Retina (tissue), 1 donor: Measurements from ENCODE around the gene FRK.
"Not testable (repeated sequence)": the region's sequence is repeated elsewhere in the genome, so short reads cannot be mapped to it uniquely, and the experiment has no call there.

Experiments
- DNase-seq: peaks from one replicate; pipeline ENCODE4 v3.0.0-alpha.2; 2016

The FRK gene

DNA sequence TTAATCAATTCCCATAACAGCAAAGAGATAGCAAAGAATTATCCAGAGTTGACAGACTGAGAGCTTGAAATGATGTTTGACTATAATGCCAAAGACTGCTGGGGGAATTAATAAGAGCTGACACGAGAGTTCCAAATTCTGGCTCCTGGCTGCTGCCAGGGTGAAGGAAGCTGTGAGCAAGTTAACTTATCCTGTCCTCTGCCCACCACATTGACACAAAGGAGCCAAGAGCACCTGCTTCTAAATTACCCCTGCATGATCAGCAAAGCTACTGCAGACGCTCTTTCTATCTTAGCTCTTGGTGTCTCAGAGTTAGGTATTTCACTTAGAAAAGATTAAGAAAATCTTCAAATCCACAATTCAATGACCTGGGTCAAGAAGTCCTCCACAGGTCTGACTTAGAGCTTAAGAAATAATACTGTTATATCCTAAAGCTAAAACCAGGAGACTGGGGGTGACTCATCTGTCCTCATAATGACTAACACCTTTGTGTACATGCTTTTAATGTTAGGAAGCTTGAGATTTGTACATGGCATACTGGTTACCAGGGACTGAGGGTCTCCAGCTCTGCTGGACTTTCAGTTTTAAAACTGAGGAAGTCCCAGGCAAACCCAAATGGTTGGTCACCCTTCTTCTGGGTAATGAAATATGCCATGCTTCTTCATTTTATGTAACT is 13.2 kb upstream of the FRK start:
- DNase-seq = no peak

DNA sequence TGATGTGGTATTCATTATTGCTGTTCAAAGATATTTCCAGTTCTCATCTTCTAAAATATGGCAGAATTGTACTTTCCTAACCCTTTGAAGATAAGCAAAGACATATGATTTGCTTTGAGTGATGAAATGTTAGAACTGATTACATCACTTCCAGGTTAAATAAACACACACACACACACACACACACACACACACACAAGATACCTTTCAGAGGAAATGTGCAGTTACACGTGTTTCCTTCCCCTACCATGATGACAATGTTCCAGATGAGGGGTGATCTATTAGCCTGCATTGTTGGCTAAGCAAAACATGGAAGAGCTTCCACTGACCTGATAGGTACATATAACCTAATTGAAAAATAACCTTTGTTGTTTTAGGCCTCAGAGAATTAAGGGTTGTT is 11.7 kb upstream of the FRK start:
- no peak for DNase-seq

DNA sequence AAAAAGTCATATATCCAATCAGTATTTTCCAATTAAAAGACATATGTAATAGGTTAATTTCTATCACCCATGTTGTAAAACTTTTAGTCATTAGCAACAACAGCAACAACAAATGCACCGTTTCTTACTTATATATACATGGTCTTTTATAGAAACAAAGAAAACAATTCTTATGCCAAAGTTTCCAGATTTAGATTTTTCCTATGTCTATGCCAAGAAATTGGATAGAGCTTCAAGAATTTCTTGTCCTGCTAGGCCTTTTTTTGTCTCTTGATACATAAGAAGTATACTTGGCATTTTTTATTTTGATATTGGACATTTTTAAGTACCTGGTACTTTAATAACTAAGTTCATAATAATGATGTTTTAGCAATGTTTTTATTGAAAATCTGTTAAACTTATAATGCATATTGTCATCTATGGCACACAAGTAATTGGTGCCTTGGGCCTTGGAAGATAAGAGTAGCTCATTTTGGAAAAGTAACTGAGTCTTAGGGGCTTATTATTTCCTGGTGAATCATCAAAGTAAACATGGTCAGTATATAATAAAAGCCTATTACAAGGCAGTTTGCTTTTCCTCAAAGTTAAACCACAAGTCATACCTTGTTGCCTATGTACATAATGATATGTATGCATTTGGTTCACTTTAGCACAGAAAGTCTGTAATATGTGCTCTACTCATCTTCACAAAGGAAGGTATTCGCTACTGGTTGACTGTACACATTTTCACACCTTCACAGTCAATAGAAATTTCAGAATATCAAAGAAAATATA is 10.1 kb upstream of the FRK start:
- DNase-seq = no peak

DNA sequence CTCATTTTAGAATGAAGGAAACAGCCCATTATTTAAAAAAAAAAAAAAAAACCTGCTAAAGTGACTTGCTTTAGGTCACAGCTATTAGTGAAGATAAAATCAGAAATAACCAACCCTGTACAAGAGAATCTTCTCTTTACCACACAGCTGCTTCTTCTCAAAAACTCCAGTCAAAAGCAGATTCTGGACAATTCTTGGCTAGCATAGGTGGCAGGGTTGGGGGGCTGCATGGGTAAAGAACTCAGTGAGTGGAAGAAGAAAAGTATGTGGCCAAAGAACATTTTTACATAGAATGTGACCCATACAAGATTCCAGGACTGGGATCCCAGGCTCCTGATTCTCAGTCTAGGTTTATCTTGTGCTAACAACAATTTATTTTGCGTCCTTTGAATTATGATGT is 9.4 kb upstream of the FRK start:
- no peak for DNase-seq

DNA sequence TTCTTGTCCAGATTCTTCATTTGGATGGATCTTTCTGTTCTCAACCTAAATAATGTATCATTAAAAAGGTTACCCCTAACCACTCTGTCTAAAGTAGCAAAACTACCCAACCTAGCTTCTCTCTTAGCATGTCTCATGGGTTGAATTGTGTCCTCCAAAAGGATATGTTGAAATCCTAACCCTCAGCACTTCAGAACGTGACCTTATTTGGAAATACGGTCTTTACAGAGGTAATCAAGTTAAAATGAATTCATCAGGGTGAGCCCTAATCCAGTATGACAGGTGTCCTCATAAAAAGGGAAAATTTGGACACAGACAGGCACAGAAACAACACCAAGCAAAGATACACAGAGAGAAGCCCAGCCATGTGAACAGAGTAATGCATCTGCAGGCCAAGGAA is 6.1 kb upstream of the FRK start:
- DNase-seq = peak; percentile 6

DNA sequence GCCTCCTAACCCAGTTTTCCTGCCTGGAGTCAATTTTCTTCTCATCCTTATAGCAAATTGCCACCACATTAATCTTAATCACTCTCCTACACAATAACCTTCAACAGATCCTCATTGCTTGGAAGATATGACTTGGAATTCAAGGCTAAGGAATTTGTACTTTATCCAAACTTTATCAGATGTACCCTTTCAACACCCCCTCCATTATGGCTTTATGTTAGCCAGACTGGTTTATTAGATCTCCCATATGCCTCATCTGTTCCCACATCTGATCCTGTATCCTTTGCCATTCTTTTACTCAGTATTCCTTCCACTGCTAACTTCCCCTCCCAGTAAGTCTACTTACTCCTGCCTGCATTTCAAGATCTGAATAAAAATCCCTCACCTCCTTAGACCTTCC is 4.0 kb upstream of the FRK start:
- DNase-seq = no peak

DNA sequence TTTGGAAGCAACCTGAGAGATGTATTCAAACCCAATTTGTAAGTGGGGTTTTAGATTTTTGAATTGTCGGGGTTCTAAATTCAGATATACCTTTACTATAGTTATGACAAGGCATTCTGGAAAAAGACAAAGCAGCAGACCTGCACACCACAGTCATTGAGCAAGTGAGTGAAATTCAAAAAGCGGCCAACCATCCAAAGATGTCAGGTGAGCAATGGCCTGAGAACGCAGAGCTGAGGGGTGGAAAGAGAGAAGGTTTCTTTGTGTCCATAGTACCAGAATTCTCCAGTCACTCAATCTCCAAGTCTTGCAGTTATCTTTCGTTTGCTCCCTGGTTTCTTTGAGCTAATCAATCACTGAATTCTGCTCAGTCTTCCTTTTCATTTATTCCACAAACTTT is 1.8 kb upstream of the FRK start:
- DNase-seq = no peak

DNA sequence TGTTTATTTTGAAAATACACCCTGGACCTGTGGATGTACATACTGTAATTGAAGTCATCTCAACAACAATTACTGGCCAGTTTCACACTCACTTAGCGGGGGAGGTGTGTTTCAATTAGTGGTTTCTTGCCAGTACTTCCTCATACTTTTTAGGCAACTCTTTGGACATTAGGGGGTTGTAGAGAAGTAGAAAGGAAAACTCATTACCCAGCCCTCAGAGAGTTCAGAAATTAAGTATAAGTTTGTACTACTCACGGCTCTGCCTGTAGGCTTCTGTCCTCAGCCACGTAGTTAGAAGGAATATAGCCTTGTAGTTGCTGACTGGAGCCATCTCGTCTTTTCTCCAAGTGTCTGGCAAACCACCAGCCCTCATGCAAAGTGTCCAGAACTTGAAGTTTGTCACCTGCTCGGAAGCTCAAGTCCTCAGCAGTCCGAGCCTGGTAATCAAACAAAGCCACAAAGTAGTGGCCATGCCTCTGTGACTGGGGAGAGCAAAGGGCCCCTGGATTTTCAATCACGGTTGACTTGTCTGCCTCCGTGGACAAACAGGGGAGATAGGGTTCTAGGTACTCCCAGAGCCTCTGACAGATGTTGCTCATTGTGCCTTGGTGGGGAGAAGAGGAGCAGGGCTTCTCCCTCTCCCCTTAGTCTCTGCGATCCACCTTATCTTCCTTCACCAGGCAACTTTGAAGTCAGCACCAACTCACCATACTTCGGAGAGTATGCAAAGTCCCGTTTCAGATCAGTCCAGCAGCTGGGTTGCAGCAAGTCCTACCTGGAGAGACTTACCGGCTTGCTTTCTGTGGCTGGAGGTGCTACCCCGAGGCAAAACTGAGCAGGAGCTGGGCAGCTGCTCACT is 749 bp downstream of the FRK start:
- no peak for DNase-seq

DNA sequence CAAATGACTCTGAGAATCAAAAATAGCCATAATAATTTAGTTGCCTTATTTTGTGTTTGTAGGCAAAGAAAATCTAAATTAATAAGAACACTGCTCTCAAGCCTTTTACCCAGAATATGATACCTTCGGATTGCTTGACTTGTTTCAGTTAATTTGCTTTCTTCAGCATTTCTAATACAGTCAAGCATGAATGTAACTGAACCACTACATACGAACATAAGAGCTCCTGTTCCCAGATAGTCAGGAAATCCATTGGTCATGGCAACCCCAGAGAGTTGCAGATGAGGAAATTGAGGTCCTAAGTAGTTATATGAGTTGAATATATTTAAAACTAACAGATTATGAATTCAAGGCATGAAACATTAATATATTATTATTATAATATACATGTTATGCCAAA is 2.9 kb downstream of the FRK start:
- DNase-seq = no peak

DNA sequence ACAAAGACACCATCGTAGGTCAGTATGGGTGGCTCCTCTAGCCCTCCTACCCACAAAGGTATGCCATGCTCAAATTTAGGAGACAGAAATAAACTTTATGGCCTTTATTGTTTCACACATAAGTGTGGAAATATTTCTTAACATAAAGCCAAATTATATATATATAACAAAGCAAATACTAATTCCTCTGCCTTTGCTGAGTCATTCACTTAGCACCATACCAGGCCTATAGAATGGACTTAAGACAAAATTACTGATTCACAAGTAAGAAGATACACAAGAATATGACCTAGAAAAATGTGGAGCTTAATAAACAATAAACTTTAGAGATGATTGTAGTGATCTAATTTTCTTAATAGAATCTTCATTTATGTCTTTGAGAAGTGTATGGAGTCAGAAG is 5.2 kb downstream of the FRK start:
- DNase-seq = no peak

DNA sequence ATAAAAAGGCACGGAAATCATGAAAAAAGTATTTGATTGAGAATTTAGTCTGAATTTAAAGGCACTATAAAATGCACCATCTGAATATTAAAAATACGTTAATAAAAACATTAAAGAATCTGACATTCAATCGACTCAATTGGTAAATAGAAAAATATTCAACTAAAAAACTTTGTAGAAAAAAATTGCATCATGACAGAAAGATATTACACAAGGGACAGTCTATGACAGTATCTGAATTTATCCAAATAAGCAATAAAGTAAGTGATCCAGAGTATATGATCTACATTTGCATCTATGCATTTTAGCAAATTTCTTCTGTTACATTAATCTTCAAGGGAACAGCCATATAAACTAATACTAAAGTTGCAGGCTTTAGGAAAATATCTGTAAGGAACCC is 9.4 kb downstream of the FRK start:
- no peak for DNase-seq

DNA sequence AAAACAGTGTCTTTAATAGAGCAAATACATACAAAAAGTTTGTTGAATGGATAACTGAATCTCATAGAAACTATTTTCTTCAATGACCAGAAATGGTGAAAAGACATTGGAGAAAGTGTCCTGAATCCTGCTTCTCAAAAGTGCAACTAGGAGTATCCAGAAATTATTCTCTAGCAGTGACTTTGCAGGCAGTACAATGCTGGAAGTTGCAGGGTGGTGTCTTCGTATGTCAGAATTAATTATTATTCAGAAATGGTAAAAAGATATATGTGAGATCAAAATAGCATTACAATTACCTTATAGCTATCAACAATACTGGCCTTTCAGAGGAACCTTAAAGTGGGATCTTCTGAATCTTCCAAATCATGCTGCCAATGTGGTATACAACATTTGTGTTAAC is 10.0 kb downstream of the FRK start:
- no peak for DNase-seq

DNA sequence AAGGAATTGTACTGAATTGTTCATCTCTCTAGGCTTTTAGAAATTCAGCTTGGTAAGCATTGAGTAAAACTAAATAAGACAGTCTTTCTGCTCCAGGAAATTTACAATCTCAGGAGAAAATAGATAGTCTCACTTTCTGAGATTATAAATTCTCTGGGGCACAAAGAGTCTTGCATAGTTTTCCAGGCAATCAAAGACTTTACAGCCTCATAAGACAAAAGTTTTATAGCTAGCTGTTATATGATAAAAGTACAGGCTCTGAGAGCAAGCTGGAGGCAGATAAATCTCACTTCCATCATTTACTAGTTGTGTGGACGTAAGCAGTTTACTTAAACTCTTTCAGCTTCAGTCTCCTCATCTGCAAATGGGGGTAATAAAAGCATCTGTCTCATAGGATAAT is 11.4 kb downstream of the FRK start:
- no peak for DNase-seq

DNA sequence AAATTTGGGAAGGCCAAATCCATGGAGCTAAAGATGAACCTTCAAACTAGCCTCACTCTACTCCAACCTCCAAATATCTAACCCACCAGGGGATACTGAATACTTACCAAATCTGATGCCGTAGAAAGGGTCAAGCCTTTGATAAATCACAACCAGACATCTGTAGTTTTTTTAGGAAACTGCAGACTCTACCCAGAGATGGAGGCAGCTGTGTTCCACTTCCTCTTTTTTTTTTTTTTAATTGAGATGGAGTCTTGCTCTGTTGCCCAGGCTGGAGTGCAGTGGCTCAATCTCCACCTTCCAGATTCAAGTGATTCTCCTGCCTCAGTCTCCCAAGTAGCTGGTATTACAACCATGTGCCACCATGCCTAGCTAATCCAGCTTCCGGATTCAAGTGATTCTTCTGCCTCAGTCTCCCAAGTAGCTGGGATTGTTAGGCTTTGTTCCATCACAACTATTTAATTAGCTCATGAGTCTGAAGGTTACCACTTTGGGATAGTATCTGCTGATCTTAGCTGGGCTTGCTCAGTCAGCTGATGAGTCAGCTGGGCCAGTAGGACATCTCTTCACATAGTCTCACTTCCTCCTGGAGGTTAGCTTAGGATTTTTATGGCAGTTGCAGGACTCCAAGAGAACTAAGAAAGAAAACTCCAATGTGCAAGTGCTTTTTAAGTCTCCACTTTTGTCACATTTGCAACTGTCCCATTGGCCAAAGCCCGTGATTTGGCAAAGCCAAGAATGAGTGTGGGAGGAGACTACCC is 13.3 kb downstream of the FRK start:
- DNase-seq = no peak

DNA sequence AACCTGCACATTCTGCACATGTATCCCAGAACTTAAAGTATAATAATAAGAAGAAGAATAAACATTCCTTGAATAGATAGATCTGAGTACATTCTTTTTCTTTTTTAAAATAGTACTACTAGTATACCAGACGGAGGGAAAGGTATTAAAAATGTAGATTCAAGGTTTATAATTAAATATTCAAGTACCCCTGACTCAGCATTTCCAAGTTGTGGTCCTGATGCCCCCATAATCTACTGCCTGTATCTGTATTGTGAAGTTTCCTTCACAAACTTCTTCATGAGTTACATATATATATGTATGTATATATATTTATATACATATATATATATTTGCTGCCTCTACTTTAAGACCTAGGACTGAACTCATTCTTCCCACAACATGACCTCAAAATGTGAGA is 14.0 kb downstream of the FRK start:
- DNase-seq = no peak

DNA sequence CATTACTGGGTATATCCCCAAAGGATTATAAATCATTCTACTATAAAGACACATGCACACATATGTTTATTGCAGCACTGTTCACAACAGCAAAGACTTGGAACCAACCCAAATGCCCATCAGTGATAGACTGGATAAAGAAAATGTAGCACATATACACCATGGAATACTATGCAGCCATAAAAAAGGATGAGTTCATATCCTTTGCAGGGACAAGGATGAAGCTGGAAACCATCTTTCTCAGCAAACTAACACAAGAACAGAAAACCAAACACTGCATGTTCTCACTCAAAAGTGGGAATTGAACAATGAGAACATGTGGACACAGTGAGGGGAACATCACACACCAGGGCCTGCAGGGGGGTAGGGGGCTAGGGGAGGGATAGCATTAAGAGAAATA is 14.4 kb downstream of the FRK start:
- not testable (repeated sequence) for DNase-seq

DNA sequence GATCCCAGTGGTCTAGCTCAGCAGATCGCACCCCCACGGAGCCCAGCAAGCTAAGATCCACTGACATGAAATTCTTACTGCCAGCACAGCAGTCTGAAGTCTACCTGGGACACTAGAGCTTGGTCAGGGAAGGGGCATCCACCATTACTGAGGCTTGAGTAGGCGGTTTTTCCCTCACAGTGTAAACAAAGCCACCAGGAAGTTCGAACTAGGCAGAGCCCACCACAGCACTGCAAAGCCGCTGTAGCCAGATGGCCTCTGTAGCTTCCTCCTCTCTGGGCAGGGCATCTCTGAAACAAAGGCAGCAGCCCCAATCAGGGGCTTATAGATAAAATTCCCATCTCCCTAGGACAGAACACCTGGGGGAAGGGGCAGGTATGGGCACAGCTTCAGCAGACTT is 18.8 kb downstream of the FRK start:
- no peak for DNase-seq

DNA sequence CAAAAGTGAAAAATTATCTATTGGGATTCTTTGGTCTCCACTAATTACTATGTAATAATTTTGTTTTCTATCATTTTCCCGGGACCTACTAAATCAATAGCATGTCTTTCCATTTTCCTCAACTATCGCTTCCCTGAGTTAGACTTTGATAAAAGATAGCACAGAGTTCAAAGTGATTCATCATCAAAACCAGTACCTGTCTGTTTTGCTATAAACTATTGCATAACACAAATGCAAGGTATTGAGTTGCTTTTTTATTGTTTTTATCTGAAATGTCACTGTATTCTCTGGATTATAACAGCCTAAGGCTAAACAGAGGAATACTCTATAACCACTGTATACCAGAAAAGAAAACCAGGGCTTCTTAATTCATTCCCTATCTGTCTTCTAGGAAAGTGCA is 19.7 kb downstream of the FRK start:
- no peak for DNase-seq

DNA sequence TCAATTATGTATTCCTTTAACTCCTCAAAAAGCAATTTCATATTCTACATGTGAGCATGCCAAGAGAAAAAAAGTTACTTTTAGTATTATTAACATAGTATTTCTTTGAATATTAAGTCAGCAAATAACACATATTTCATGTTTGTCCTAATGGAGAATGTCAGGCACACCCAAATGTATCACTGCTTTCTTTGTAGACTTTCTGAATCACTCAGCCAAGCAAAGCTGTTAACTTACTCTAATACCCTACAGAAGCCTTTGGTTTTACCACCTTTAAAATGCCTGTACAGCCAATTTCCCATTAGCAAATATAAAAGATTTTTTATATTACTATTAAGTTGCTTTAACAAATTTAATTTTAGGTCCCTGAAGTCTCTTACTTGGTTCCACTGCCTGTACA is 23.8 kb downstream of the FRK start:
- DNase-seq = no peak

DNA sequence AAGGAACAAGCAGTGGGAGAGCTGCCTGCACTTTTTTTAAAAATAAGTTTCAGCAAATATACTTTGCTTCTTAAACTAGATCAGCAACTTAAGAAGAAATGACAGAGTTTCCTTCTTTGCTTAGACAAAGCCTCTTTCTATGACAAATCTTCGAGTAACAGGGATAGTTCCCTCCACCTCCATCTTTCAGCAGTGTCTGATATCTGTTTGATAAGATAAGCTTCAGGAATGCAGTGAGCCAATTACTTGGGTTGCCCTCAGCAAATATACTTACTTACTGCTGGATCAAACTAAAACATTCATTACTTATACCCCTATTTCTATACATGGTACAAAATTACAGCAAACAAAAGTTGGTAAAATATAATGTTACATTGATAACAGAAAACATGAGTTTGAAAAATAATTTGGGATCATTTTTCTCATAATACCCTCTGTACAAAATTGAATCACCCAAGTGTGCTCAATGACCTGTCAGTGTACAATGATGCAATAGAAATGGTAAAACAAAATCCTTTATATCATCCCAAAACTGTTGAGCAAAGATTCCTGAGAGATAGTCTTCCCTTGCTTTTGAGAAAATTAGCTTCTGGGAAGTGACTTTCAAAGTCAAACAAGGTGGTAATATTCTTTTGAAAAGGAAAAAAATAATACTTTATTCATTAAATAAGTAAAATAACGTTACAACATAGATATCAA is 24.5 kb downstream of the FRK start:
- no peak for DNase-seq

DNA sequence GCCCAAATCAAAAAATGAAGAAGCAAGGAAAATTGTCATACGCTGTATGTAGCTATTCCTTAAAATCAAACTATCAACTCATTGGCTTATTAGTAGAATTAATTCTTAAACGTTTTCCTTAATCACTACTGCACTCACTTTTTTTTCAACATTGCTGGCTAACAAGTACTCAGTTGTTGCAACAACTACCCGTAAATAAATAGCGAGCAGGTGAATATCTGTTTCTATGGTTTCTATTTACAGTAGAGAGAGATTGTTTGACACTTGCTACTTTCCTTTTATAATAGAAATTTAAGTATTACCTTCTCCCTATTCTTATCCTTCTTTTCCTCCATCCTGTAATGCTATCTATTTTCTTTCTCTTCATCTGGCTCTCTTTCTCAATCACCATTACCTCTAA is 25.1 kb downstream of the FRK start:
- DNase-seq = no peak

DNA sequence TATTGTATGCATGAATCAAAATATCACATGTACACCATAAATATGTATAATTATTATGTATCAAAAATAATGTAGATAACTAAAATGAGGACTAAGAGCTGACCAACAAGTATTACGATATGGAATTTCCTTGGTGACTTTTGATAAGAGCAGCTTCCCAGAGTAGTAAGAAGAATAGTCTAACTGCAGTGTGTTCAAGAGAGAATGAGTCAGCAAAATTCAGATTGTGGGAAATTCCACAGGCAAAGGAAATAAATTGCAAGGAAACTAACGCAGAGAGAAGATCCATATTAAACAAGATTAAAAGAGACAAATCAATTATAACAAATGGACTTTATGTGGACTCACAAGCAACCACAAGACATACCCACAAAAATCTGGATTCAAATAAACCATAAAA is 26.4 kb downstream of the FRK start:
- no peak for DNase-seq
